Body of pancreas (tissue), 4 donors: ENCODE results near the gene CASP8.

Experiments
- CTCF ChIP-seq, 7 experiments: fragments of 450-650 bp in 4 of 7; fragments of 200-600 bp in 3 of 7; sonication (generic) in 3 of 7; IDR thresholded peaks; one replicate each; pipeline ENCODE4 v1.5.1; 2016 to 2019; ENCODE audit warnings: antibody characterized with exemption in 7 of 7
- POLR2A ChIP-seq, 3 donors: fragments of 450-650 bp; IDR thresholded peaks; one replicate each; pipeline ENCODE4 v1.6.1; 2016; ENCODE audit warnings: antibody characterized with exemption in 3 of 3, mild to moderate bottlenecking in 2 of 3

DNA sequence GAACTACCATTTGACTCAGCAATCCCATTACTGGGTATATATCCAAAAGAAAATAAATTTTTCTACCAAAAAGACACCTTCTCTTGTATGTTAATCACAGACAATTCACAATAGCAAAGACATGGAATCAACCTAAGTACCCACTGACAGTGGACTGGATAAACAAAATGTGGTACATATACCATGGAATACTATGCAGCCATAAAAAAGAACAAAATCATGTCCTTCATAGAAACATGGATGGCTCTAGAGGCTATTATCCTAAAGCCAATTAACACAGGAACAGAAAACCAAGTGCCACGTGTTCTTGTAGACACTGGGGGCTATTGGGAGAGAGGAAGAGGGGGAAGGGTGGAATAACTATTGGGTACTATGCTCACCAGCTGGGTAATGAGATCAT is 69.1 kb downstream of the CASP8 start:
- TF ChIP-seq CTCF (IDR thresholded peaks at IDR 0.05) (no peak), POLR2A (IDR thresholded peaks at IDR 0.05) (no peak)
